GM19467 (cell line): ENCODE measurements around the gene FHIT.
"Not testable (repeated sequence)": the region's sequence is repeated elsewhere in the genome, so short reads cannot be mapped to it uniquely, and the experiment has no call there.

ENCODE experiments used
- ATAC-seq: cut with Tn5 transposase; IDR thresholded peaks from one replicate; pipeline ENCODE4 v1.9.1; 2021; ENCODE audit warnings: mild to moderate bottlenecking, moderate library complexity; ENCODE audit not compliant: unreplicated experiment

Gene FHIT

GRCh38 chr3:61117045-61117898 lies 134.0 kb downstream of the FHIT start:
- ATAC-seq: no peak

GRCh38 chr3:61114316-61114953 lies 136.8 kb downstream of the FHIT start:
- ATAC-seq: no peak

GRCh38 chr3:61111825-61112224 lies 139.4 kb downstream of the FHIT start:
- ATAC-seq: peak; percentile 40

DNA sequence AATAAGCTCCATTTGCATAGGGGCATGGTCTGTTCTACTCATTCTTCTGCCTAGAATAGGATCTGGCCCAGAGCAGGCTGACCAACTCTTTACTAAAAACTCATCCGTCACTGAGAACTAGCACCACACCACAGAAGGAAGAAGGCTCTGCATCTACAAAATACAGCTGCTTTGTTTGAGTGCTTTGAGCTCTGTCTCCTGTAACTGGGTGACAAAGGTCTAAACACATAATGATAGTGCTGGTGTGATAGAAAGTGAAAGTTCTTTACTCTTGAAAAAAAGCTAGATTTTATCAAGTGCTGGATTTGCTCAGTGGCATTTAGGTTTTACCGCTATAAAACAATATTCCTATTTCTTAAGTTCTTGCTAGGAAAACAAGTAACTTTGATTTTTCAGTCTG lies 140.7 kb downstream of the FHIT start:
- ATAC-seq: no peak

- ATAC-seq: no peak
These were observed 142.8 kb downstream of the FHIT start for GRCh38 chr3:61108247-61109019.

GRCh38 chr3:61094608-61095007 lies 156.6 kb downstream of the FHIT start:
- no peak for ATAC-seq

DNA sequence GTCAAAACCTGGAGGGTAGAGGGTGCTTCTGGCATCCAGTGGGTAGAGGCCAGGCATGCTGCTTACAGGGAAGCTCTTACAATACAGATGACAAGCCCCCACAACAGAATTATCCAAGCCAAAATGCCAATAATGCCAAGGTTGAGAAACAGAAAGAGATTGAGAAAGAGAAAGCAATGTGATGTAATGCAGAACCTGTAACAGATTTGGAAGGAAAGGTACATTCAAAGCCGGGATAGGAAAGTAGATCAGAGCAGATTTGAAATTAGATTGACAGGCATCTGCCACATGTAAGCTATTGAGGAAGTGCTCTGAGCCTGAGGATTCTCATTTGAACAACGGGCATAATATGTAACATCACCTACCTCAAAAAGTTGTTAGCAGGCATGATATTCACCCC lies 157.9 kb downstream of the FHIT start:
- no peak for ATAC-seq

- ATAC-seq: no peak
These were observed 158.4 kb downstream of the FHIT start for GRCh38 chr3:61092870-61093269.

DNA sequence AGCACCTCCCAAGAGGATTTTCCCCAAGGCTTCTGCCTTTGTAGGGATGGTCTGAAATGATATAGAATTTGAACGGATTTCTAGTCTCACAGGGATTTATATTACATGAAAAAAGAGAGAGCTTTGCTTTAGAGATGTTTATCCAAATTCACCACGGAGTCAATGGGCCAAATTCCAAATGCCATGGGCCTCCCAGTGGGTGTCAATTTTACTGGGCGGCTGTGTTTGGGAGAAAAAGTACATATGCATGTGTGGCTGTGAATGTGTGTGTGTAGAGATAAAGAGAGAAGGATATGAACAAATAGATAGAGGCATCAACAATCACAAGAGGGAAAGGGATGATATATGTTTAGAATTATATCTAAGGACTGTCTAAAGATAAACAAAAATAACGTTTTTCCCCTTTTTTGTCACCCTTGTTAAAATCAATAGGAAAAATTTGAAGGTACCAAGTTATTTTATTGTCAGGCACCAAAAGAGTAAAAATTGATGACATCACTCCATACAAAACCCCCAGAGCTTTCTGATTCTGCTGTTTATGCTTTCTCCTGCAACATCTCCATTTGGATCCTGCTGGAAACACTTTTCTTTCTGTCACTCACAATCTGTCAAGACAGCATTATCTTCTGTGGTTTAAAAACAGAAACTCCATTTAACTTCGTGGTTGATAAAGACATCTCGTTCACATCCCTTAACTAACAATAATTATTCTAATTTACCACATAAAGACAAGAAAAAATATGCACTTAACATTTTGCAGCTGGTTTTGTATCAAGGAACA lies 160.7 kb downstream of the FHIT start:
- ATAC-seq: no peak

- no peak for ATAC-seq
These were observed 163.8 kb downstream of the FHIT start for GRCh38 chr3:61087465-61087864.

- no peak for ATAC-seq
These were observed 169.7 kb downstream of the FHIT start for GRCh38 chr3:61081554-61081953.

- no peak for ATAC-seq
These were observed 170.4 kb downstream of the FHIT start for GRCh38 chr3:61080737-61081445.

DNA sequence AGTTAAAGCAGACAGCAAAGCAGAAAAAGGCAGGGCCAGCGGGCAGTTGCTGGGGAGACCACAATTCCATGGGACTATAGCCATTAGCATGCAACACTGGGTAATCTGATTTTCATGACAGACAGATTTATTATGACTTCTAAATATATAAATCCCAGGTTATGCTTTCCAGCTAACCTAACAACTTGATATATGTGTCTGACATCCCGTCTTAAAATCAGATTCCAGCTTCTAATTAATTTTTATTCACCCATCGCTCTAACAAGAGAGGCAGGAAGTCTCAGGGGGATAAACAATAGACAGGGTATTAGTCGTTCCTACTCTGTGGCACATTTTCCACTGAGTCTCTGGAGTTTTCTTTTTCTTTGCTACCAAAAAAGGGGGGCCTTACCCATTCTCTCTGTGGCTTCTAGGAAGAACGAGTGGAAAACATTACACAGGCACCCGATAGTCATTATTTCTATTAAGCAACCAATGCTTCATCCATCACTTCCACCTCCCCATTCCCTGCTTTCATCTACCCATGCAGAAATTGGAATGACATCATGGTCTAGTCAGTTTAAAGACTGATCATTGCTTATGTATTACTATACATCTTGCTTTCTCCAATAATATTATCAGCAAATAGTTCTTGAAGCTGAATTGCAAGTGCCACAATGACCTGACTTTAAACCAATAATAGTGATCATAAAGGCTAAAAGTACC lies 173.1 kb downstream of the FHIT start:
- ATAC-seq: no peak

- no peak for ATAC-seq
These were observed 173.7 kb downstream of the FHIT start for GRCh38 chr3:61077551-61077950.

DNA sequence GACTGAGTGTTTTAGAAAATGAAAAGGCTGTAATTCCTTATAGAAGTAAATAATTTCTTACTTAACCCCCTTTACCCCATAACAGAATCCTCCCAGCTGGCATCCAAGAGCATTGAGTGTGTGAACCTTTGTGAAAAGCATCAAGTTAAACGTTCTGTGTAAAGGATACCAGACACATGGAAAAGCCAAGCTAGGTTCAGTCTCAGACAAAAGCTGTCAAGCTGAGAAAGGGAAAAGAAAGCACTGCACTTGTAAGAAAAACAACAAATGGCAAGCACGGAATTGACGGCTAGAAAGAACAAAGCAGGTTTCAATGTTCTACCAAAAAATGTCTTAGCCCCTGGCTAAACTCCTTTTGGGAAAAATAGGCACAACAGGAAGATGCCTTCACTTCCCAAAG lies 176.5 kb downstream of the FHIT start:
- ATAC-seq: no peak

DNA sequence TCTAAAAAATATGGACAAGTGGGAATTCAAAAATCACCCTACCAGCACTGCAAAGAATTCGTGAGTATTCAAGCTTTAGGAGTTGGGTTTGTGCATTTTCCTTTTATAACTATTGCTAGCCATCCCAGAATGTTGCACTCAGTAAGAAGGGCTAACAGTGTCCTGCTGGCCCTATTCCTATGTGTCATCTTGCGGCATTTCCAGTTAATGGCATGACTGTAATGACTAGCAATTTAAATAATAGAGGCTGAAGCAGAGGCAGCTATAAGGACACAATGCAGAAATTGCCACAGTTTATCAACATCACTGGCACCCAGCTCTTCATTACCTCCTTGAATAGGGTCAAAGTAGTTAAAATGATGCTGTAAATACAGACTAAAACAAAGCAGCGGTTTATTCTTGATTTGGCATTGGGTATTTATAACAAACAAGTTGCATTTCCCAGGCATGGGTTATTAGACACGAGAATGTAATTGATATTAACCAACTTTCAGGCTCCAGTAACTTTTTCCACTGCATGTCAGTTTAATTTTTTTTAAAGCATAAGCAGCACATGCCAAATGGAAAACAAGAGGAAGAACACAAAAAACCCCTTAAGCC lies 177.6 kb downstream of the FHIT start:
- ATAC-seq: no peak

- no peak for ATAC-seq
These were observed 183.2 kb downstream of the FHIT start for GRCh38 chr3:61068084-61068483.

DNA sequence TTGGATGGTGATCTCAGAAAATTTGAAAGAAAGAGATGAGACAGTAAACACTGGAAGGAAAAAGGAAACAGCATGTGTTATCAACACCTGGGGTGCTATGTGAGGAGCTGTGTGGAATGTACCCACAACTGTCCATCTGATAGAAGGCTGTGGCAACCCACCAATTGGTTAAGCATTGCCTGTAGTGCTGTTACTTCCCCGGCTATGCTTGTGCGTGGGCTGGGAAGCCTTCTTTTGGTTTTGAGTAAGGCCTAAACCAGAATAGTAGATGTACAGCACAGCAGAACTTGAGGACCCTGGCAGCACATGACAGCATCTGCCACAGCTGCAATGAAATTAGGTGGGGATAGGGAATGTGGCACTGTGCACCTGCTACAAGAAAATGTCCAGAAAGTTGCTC lies 184.5 kb downstream of the FHIT start:
- ATAC-seq: no peak

DNA sequence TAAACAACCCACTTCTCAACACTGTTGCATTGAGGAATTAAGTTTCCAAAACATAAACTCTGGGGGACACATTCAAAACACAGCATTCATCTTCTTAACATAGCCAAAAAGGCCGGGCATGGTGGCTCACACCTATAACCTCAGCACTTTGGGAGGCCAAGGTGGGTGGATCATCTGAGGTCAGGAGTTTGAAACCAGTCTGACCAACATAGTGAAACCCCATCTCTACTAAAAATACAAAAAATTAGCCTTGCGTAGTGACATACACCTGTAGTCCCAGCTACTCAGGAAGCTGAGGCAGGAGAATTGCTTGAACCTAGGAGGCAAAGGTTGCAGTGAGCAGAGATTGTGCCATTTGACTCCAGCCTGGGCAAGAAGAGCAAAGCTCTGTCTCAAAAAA lies 185.0 kb downstream of the FHIT start:
- ATAC-seq: not testable (repeated sequence)
